Measurements from ENCODE around the gene ANKRD24. TPM values are rescaled to one million over a fixed set of nuclear protein-coding genes. Genes with fewer than 3 reads are reported as not detected.
A peak's percentile ranks its signal among the peaks of the same experiment; 100 is the strongest.
"Not testable (repeated sequence)": the region's sequence is repeated elsewhere in the genome, so short reads cannot be mapped to it uniquely, and the experiment has no call there.

The ANKRD24 gene
- total RNA-seq, 1 donor from 2014 or later, result 0.26 TPM

DNA sequence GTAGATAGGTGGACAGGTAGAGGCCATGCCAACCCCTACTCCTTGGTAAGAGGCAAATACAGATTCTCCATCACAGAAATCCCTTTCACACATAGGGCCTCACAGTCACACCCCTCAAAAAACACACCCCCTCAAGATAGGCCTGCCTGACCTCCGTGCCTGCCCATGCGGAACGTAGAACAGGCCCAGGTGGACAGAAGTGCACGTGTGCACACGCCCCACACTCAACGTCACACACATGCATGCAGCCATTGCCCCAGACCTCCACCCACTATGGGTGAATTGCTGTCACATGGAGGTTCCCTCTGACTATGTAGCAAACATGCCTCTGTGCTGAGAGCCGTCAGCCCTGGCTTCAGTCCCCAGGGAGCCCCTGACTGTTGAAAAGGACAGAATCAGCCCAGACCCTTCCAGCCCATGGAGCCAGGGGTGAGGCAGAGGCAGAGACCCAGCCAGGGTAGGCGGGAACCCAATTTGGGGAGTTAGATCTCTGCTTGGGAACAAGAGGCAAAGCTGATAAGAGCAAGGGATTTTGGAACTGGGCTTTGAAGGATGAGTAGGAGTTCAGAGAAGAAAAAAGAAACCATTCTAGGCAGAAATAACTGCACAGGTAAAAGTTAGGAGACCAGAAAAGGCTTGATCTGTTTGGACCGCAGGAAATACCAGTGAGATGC lies 3.1 kb downstream of the ANKRD24 start:
- H3K27me3 ChIP-seq (ENCODE audit: control insufficient read depth, insufficient read depth, low read length), result no peaks in the 10 kb centered on the region
- TF ChIP-seq, protein P1, sequence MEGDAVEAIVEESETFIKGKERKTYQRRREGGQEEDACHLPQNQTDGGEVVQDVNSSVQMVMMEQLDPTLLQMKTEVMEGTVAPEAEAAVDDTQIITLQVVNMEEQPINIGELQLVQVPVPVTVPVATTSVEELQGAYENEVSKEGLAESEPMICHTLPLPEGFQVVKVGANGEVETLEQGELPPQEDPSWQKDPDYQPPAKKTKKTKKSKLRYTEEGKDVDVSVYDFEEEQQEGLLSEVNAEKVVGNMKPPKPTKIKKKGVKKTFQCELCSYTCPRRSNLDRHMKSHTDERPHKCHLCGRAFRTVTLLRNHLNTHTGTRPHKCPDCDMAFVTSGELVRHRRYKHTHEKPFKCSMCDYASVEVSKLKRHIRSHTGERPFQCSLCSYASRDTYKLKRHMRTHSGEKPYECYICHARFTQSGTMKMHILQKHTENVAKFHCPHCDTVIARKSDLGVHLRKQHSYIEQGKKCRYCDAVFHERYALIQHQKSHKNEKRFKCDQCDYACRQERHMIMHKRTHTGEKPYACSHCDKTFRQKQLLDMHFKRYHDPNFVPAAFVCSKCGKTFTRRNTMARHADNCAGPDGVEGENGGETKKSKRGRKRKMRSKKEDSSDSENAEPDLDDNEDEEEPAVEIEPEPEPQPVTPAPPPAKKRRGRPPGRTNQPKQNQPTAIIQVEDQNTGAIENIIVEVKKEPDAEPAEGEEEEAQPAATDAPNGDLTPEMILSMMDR (IDR thresholded peaks at IDR 0.05; ENCODE audit: insufficient read depth, low read length, severe bottlenecking), result no peak
- no peak for FAIRE-seq
- H3K4me3 ChIP-seq (ENCODE audit: low read depth, low read length), result no peak overlapping the region
- H3K36me3 ChIP-seq (ENCODE audit: control insufficient read depth, insufficient read depth, low read length), result peaks cover 2% of the 10 kb centered on the region
- no peak for DNase-seq (ENCODE audit: low read depth)

DNA sequence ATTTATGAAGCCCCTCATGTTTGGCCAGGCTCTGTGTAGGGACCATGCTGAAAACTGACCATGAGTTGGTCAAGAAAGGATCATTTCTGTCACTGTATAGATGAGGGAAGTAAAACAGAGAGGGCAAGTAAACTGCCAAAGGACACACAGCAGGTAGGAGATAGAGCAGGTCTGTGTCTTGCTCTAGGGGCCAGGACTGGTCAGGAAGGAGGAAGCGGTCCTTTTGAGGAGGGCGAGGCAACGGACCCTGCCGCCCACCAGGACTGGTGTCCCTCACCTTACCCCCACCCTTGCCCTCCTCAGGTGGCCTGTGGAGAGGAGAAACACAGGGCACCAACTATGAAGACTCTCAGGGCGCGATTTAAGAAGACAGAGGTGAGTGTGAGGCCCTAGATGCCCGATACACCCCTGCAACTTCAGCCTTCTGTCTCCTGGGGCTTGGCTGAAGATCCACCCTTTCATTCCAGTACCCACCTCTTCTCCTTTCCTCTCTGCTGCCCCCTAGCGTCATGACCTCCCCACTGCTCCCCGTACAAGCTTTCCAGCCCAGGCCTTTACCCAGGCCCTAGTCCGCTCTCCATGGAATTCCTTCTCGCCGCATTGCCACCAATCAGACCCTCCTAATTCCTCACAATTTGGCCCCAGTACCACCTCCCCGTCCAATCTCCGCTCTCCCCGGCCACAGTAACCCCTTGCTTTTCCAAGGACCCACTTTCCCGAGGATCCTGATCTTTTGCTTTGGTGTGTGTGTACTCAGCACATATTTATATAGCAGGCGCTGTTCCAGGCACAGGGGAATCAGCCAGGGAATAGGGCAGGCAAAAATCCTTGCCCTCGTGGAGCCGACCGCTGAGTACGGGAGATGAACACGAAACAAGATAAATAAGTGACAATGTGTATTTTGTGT lies 3.9 kb downstream of the ANKRD24 start:
- no peak for FAIRE-seq
- TF ChIP-seq, protein P1 (IDR thresholded peaks at IDR 0.05; ENCODE audit: insufficient read depth, low read length, severe bottlenecking), result peak; percentile 89
- Histone ChIP-seq H3K4me3 (ENCODE audit: low read depth, low read length) (no peak overlapping the region), H3K36me3 (ENCODE audit: control insufficient read depth, insufficient read depth, low read length) (no peaks in the 10 kb centered on the region), H3K27me3 (ENCODE audit: control insufficient read depth, insufficient read depth, low read length) (no peaks in the 10 kb centered on the region)
- DNase-seq (ENCODE audit: low read depth), result peak; percentile 47

GRCh38 chr19:4187313-4188122 lies 5.0 kb downstream of the ANKRD24 start:
- Histone ChIP-seq H3K36me3 (ENCODE audit: control insufficient read depth, insufficient read depth, low read length) (no peaks in the 10 kb centered on the region), H3K4me3 (ENCODE audit: low read depth, low read length) (no peak overlapping the region), H3K27me3 (ENCODE audit: control insufficient read depth, insufficient read depth, low read length) (no peaks in the 10 kb centered on the region)
- TF ChIP-seq, protein P1 (IDR thresholded peaks at IDR 0.05; ENCODE audit: insufficient read depth, low read length, severe bottlenecking), result no peak
- DNase-seq (ENCODE audit: low read depth), result no peak
- no peak for FAIRE-seq

DNA sequence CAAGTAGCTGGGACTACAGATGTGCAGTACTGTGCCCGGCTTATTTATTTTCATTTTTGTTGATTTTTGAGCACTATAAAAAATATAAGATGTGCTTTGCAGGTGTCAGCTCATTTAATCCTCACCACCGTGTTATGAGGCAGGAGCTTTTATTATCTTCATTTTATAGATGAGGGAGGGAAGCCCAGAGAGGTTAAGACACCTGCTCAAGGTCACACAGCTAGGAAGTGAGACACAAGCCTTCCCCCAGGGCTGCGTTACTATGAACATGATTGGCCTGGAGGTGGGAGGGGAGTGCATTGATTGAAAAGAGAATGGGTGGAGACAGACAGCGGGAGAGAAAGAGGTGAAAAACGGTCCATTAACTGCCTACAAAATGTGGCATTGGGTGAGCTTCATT lies 7.2 kb downstream of the ANKRD24 start:
- FAIRE-seq, result no peak

DNA sequence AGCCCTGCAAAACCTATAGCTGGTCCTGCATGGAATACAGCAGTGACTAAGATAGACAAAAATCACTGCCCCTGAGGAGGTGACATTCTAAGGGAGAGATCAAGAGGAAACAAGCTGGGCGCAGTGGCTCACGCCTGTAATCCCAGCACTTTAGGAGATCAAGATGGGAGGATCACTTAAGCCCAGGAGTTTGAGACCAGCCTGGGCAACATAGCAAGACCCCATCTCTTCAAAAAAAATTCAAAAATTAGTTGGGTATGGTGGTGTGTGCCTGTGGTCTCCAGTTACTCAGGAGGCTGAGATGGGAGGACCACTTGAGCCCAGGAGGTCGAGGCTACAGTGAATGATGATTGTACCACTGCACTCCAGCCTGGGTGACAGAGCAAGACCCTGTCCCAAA lies 10.0 kb downstream of the ANKRD24 start:
- H3K36me3 ChIP-seq (ENCODE audit: control insufficient read depth, insufficient read depth, low read length); H3K27me3 ChIP-seq (ENCODE audit: control insufficient read depth, insufficient read depth, low read length); DNase-seq (ENCODE audit: low read depth); H3K4me3 ChIP-seq (ENCODE audit: low read depth, low read length); FAIRE-seq: not testable (repeated sequence)

More for the DNA sequence above, 7.2 kb downstream of the ANKRD24 start:
- H3K36me3 ChIP-seq (ENCODE audit: control insufficient read depth, insufficient read depth, low read length), result no peaks in the 10 kb centered on the region
- no peak overlapping the region for H3K4me3 ChIP-seq (ENCODE audit: low read depth, low read length)
- H3K27me3 ChIP-seq (ENCODE audit: control insufficient read depth, insufficient read depth, low read length), result no peaks in the 10 kb centered on the region
- TF ChIP-seq, protein P1 (IDR thresholded peaks at IDR 0.05; ENCODE audit: insufficient read depth, low read length, severe bottlenecking), result no peak
- DNase-seq (ENCODE audit: low read depth), result no peak

DNA sequence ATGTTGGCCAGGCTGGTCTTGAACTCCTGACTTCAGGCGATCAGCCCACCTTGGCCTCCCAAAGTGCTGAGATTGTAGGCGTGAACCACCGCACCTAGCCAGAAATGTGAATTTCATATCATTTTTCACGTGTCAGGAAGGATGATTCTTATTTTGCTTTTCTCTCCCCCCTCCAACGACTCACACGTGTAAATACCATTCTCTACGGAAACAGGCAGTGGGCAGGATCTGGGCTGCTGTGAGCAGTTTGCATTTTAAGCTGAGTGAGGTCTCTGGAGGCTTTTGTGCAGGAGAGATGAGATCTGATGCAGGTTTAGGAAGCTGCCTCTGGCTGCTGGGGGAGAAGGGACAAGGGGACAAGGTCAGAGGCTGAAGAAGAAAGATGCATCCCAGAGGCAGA lies 11.9 kb downstream of the ANKRD24 start:
- no peak for FAIRE-seq
- Histone ChIP-seq H3K4me3 (ENCODE audit: low read depth, low read length) (no peak overlapping the region), H3K27me3 (ENCODE audit: control insufficient read depth, insufficient read depth, low read length) (peaks cover 12% of the 10 kb centered on the region), H3K36me3 (ENCODE audit: control insufficient read depth, insufficient read depth, low read length) (no peaks in the 10 kb centered on the region)
- no peak for DNase-seq (ENCODE audit: low read depth)
- TF ChIP-seq, protein P1 (IDR thresholded peaks at IDR 0.05; ENCODE audit: insufficient read depth, low read length, severe bottlenecking), result no peak

All from bronchial epithelial cell (primary cell).